Measurements from ENCODE around the gene PRPS1.

DNA sequence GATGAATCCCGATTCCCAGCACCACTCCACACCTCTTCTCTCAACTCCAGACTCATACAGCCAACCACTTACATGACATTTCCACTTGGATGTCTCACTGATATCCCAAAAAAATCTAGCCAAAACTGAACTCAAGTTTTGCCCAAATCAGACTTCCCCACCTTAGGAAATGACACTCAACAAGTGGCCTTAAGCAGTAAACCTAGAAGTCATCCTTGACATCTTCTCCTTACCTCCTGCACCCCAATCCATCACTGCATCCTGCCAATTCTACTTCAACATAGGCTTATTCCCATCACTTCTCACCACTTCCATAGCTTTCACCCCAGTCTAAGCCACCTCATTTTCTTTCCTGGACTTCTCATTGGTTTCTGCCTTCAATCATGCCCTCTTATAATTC lies 39.1 kb downstream of the PRPS1 start:
- TF ChIP-seq, protein P1, sequence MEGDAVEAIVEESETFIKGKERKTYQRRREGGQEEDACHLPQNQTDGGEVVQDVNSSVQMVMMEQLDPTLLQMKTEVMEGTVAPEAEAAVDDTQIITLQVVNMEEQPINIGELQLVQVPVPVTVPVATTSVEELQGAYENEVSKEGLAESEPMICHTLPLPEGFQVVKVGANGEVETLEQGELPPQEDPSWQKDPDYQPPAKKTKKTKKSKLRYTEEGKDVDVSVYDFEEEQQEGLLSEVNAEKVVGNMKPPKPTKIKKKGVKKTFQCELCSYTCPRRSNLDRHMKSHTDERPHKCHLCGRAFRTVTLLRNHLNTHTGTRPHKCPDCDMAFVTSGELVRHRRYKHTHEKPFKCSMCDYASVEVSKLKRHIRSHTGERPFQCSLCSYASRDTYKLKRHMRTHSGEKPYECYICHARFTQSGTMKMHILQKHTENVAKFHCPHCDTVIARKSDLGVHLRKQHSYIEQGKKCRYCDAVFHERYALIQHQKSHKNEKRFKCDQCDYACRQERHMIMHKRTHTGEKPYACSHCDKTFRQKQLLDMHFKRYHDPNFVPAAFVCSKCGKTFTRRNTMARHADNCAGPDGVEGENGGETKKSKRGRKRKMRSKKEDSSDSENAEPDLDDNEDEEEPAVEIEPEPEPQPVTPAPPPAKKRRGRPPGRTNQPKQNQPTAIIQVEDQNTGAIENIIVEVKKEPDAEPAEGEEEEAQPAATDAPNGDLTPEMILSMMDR (IDR thresholded peaks at IDR 0.05), result no peak
- TF ChIP-seq POLR2A (IDR thresholded peaks at IDR 0.05) (no peak), POLR2AphosphoS5 (IDR thresholded peaks at IDR 0.05) (no peak)

All from prostate gland (tissue), 2 donors.